HL-60 (cell line): Measurements from ENCODE around the gene ZNF814.
"Not testable (repeated sequence)": the region's sequence is repeated elsewhere in the genome, so short reads cannot be mapped to it uniquely, and the experiment has no call there.

Experiments used
- CTCF ChIP-seq: IDR thresholded peaks from one replicate; pipeline ENCODE4 v1.5.1; 2011; ENCODE audit warnings: low read length, control low read depth, inconsistent platforms; ENCODE audit not compliant: insufficient read depth
- GABPA ChIP-seq: IDR thresholded peaks from 2 replicates; pipeline ENCODE4 v1.6.1; 2012; ENCODE audit warnings: low read depth

GRCh38 chr19:57821501-57821900, 67.3 kb downstream of the ZNF814 start:
- TF ChIP-seq CTCF, GABPA: not testable (repeated sequence)
